Osteoblast (primary cell): Measurements from ENCODE around the gene PRR19. TPM values are rescaled to one million over a fixed set of nuclear protein-coding genes. Genes with fewer than 3 reads are reported as not detected.
"Not testable (repeated sequence)": the region's sequence is repeated elsewhere in the genome, so short reads cannot be mapped to it uniquely, and the experiment has no call there.

ENCODE experiments used
- DNase-seq: peaks from one replicate; pipeline ENCODE4 v3.0.0; 2011; ENCODE audit warnings: low spot score, mixed read lengths; ENCODE audit not compliant: insufficient read length; ENCODE audit errors: missing footprints
- H2AFZ ChIP-seq: 2 replicates; pipeline ENCODE4 v1.6.0; 2011; ENCODE audit warnings: mild to moderate bottlenecking, low read length
- H3K27ac ChIP-seq: 2 replicates; pipeline ENCODE4 v1.5.1; 2011; ENCODE audit warnings: mild to moderate bottlenecking, low read depth, low read length, moderate library complexity
- H3K27me3 ChIP-seq: 2 replicates; pipeline ENCODE4 v1.6.0; 2012; ENCODE audit warnings: mild to moderate bottlenecking, control low read depth, inconsistent platforms, low read length, moderate library complexity; ENCODE audit not compliant: insufficient read depth
- H3K36me3 ChIP-seq: 2 replicates; pipeline ENCODE4 v1.5.1; 2011; ENCODE audit warnings: mild to moderate bottlenecking, low read length, control low read depth, moderate library complexity; ENCODE audit not compliant: insufficient read depth
- H3K4me1 ChIP-seq: 2 replicates; pipeline ENCODE4 v1.5.1; 2011; ENCODE audit warnings: mild to moderate bottlenecking, low read length, control low read depth, moderate library complexity; ENCODE audit not compliant: insufficient read depth
- H3K4me2 ChIP-seq: 2 replicates; pipeline ENCODE4 v1.6.0; 2011; ENCODE audit warnings: mild to moderate bottlenecking, low read length; ENCODE audit not compliant: insufficient read depth
- H3K4me3 ChIP-seq: fragments of 200-600 bp; sonication (generic); 3 replicates; pipeline ENCODE4 v1.5.1; 2012; ENCODE audit warnings: mild to moderate bottlenecking, low read length, inconsistent platforms; ENCODE audit not compliant: insufficient read depth
- H3K79me2 ChIP-seq: 2 replicates; pipeline ENCODE4 v1.6.0; 2012; ENCODE audit warnings: mild to moderate bottlenecking, low read length, control low read depth, inconsistent platforms; ENCODE audit not compliant: insufficient read depth
- H3K9me3 ChIP-seq: 2 replicates; pipeline ENCODE4 v1.5.1; 2011; ENCODE audit warnings: low read depth, low read length, control low read depth
- H4K20me1 ChIP-seq: 2 replicates; pipeline ENCODE4 v1.6.0; 2012; ENCODE audit warnings: mild to moderate bottlenecking, low read length, control low read depth; ENCODE audit not compliant: insufficient read depth
- total RNA-seq: library from RNA; depleted of rRNA; stranded (reverse); fragments of >200 nt; gene quantifications from 2 replicates; pipeline ENCODE4 v1.2.3, GENCODE V29; 2012
- TF ChIP-seq, protein P1 (sequence below): IDR thresholded peaks from 2 replicates; pipeline ENCODE4 v1.5.1; 2011; ENCODE audit warnings: mild to moderate bottlenecking, low read depth, low read length, moderate library complexity; ENCODE audit errors: extremely low read depth

PRR19 gene
- total RNA-seq, 1 donor: 0.36 TPM

GRCh38 chr19:42335971-42336370 lies 34.0 kb downstream of the PRR19 start:
- peak; percentile 53 for DNase-seq
- TF ChIP-seq, protein P1, sequence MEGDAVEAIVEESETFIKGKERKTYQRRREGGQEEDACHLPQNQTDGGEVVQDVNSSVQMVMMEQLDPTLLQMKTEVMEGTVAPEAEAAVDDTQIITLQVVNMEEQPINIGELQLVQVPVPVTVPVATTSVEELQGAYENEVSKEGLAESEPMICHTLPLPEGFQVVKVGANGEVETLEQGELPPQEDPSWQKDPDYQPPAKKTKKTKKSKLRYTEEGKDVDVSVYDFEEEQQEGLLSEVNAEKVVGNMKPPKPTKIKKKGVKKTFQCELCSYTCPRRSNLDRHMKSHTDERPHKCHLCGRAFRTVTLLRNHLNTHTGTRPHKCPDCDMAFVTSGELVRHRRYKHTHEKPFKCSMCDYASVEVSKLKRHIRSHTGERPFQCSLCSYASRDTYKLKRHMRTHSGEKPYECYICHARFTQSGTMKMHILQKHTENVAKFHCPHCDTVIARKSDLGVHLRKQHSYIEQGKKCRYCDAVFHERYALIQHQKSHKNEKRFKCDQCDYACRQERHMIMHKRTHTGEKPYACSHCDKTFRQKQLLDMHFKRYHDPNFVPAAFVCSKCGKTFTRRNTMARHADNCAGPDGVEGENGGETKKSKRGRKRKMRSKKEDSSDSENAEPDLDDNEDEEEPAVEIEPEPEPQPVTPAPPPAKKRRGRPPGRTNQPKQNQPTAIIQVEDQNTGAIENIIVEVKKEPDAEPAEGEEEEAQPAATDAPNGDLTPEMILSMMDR: no peak
- H3K4me3 ChIP-seq: no peak overlapping the region

DNA sequence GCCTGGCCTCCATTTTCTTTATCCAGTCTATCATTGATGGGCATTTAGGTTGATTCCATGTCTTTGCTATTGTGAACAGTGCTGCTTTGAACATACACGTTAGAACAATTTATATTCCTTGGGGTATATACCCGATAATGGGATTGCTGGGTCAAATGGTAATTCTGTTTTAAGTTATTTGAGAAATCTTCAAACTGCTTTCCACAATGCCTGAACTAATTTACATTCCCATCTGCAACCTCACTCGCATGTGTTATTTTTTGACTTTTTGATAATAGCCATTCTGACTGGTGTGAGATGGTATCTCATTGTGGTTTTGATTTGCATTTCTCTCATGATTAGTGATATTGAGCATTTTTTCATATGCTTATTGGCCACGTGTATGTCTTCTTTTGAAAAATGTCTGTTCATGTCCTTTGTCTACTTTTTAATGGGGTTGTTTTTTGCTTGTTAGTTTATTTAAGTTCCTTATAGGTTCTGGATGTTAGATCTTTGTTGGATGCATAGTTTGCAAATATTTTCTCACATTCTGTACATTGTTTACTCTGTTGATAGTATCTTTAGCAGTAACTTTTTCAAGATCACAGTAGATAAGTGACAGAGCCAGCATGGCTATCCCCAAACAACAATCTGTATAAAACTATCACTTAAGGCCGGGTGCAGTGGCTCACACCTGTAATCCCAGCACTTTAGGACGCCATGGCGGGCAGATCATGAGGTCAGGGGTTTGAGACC lies 37.4 kb downstream of the PRR19 start:
- H4K20me1 ChIP-seq, H3K79me2 ChIP-seq, H3K27me3 ChIP-seq, DNase-seq, H3K4me1 ChIP-seq, H3K4me3 ChIP-seq, H3K36me3 ChIP-seq, H3K4me2 ChIP-seq, H3K9me3 ChIP-seq, H3K27ac ChIP-seq, H2AFZ ChIP-seq: not testable (repeated sequence)

More at GRCh38 chr19:42335971-42336370, 34.0 kb downstream of the PRR19 start:
- Histone ChIP-seq H3K27me3 (no peaks in the 10 kb centered on the region), H2AFZ (no peak overlapping the region), H3K4me1 (no peaks in the 10 kb centered on the region), H3K9me3 (no peaks in the 10 kb centered on the region), H3K79me2 (no peaks in the 10 kb centered on the region), H4K20me1 (peaks cover 5% of the 10 kb centered on the region), H3K36me3 (no peaks in the 10 kb centered on the region), H3K27ac (no peak overlapping the region), H3K4me2 (no peak overlapping the region)

DNA sequence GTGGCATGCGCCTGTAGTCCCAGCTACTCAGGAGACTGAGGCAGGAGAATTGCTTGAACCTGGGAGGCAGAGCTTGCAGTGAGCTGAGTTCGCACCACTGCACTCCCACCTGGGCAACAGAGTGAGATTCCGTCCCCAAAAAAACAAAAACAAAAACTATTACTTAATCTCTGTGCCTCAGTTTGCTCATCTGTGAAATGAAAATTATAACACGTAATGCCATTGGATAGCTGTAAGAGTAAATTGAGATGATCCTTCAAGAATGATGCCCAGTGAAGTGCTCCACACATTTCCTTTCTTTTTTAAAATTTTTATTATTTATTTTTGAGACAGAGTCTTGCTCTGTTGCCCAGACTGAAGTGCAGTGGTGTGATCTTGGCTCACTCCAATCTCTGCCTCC lies 38.0 kb downstream of the PRR19 start:
- H3K79me2 ChIP-seq, H3K4me1 ChIP-seq, H3K27ac ChIP-seq, H3K9me3 ChIP-seq, DNase-seq, H4K20me1 ChIP-seq, H3K4me2 ChIP-seq, H3K36me3 ChIP-seq, H2AFZ ChIP-seq, H3K4me3 ChIP-seq, H3K27me3 ChIP-seq: not testable (repeated sequence)

DNA sequence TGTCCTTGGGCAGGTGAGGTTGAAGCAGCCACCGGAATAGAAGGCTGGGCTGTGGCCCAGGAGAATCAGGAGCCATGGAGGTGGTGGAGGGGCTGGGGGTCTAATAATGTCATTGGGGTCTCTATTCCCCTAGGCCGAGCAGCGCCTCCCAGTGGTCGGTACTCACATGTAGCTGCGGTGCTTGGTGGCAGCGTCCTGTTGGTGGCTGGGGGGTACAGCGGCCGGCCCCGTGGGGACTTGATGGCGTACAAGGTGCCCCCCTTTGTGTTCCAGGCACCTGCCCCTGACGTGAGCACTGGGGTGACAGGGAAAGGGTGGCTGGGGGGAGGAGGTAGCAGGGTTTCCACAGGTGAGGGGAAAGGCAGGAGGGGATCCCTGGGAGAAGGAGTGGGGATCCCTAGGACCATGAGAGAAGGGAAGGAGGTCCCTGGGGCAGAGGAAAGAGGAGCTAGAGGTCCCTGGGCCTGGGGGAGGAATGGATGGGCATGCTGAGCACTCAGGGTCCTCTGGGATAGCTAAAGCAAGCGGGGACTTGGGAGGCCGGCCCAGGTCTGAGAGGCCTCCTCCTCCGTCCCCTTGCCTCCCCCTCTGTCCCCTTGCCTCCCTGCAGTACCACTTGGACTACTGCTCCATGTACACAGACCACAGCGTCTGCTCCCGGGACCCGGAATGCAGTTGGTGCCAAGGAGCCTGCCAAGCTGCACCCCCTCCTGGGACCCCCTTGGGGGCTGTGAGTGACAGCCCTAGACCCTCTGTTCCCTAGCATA lies 41.6 kb downstream of the PRR19 start:
- H3K9me3 ChIP-seq: no peaks in the 10 kb centered on the region
- no peak overlapping the region for H3K4me3 ChIP-seq
- no peaks in the 10 kb centered on the region for H3K79me2 ChIP-seq
- H3K36me3 ChIP-seq: peaks cover 5% of the 10 kb centered on the region
- no peaks in the 10 kb centered on the region for H3K27me3 ChIP-seq
- H4K20me1 ChIP-seq: no peaks in the 10 kb centered on the region
- no peak overlapping the region for H3K4me2 ChIP-seq
- no peak overlapping the region for H2AFZ ChIP-seq
- H3K27ac ChIP-seq: no peak overlapping the region
- H3K4me1 ChIP-seq: no peaks in the 10 kb centered on the region
- TF ChIP-seq, protein P1: no peak
- DNase-seq: peak; percentile 66
